ENCODE results near the gene SPTBN4.

SPTBN4 gene

GRCh38 chr19:40464059-40465024 lies 2.5 kb upstream of the SPTBN4 start:
- peak; percentile 85 for TF ChIP-seq CTCF (IDR thresholded peaks at IDR 0.05)
- TF ChIP-seq ZFX (IDR thresholded peaks at IDR 0.05; ENCODE audit: borderline replicate concordance) = no peak
- H3K27ac ChIP-seq = peak overlapping the region; percentile 77

- H3K27ac ChIP-seq = peak overlapping the region; percentile 77
These were observed 1.7 kb upstream of the SPTBN4 start for GRCh38 chr19:40465025-40465556.

GRCh38 chr19:40465557-40466218 lies 1.1 kb upstream of the SPTBN4 start, which contains the start of gene BLVRB:
TSS of gene BLVRB (minus strand) at chr19:40465745. CDS start at chr19:40465688, 57 bp downstream.
- H3K27ac ChIP-seq = peak within 1 kb of the TSS; percentile 77
- TF ChIP-seq CTCF (IDR thresholded peaks at IDR 0.05) (no peak), ZFX (IDR thresholded peaks at IDR 0.05; ENCODE audit: borderline replicate concordance) (no peak)

More at GRCh38 chr19:40465025-40465556, 1.7 kb upstream of the SPTBN4 start:
- TF ChIP-seq CTCF (IDR thresholded peaks at IDR 0.05) = no peak
- TF ChIP-seq ZFX (IDR thresholded peaks at IDR 0.05; ENCODE audit: borderline replicate concordance) = no peak

GRCh38 chr19:40466219-40466984 lies 399 bp upstream of the SPTBN4 start:
- TF ChIP-seq ZFX (IDR thresholded peaks at IDR 0.05; ENCODE audit: borderline replicate concordance) = no peak
- no peak for TF ChIP-seq CTCF (IDR thresholded peaks at IDR 0.05)
- H3K27ac ChIP-seq = peak overlapping the region; percentile 77

- TF ChIP-seq CTCF (IDR thresholded peaks at IDR 0.05) (no peak), ZFX (IDR thresholded peaks at IDR 0.05; ENCODE audit: borderline replicate concordance) (no peak)
- no peak overlapping the region for H3K27ac ChIP-seq
These were observed 2.2 kb downstream of the SPTBN4 start for GRCh38 chr19:40469011-40469410.

GRCh38 chr19:40471111-40471510 lies 4.3 kb downstream of the SPTBN4 start:
- H3K27ac ChIP-seq = no peak overlapping the region
- TF ChIP-seq ZFX (IDR thresholded peaks at IDR 0.05; ENCODE audit: borderline replicate concordance) (no peak), CTCF (IDR thresholded peaks at IDR 0.05) (no peak)
